RPMI7951 (cell line): ENCODE results near the gene PAPOLB. TPM values are rescaled to one million over a fixed set of nuclear protein-coding genes. Genes with fewer than 3 reads are reported as not detected.
A peak's percentile ranks its signal among the peaks of the same experiment; 100 is the strongest.

ENCODE experiments used
- DNase-seq: peaks from one replicate; pipeline ENCODE4 v3.0.0-alpha.2; 2012; ENCODE audit warnings: low read depth
- total RNA-seq: library from RNA; depleted of rRNA; stranded (reverse); fragments of >200 nt; shearing (Covaris generic); gene quantifications from 2 replicates; pipeline ENCODE4 v1.2.3, GENCODE V29; 2014

The PAPOLB gene
- total RNA-seq, 1 experiment from 2014 or later: not detected

GRCh38 chr7:4842319-4843064 is 19.3 kb downstream of the PAPOLB start:
- no peak for DNase-seq

- no peak for DNase-seq
These were observed 20.0 kb downstream of the PAPOLB start for GRCh38 chr7:4841836-4842235.

- DNase-seq: no peak
These were observed 20.6 kb downstream of the PAPOLB start for GRCh38 chr7:4841007-4841784.

- no peak for DNase-seq
These were observed 21.7 kb downstream of the PAPOLB start for GRCh38 chr7:4840079-4840501.

- DNase-seq: no peak
These were observed 23.1 kb downstream of the PAPOLB start for GRCh38 chr7:4838626-4839334.

- DNase-seq: no peak
These were observed 23.8 kb downstream of the PAPOLB start for GRCh38 chr7:4837803-4838625.

- DNase-seq: no peak
These were observed 24.6 kb downstream of the PAPOLB start for GRCh38 chr7:4837041-4837802.

GRCh38 chr7:4836206-4836661 is 25.6 kb downstream of the PAPOLB start:
- no peak for DNase-seq

GRCh38 chr7:4835398-4836205 is 26.2 kb downstream of the PAPOLB start:
- no peak for DNase-seq

GRCh38 chr7:4834601-4835397 is 27.0 kb downstream of the PAPOLB start:
- no peak for DNase-seq

- no peak for DNase-seq
These were observed 27.9 kb downstream of the PAPOLB start for GRCh38 chr7:4833691-4834600.

- no peak for DNase-seq
These were observed 28.7 kb downstream of the PAPOLB start for GRCh38 chr7:4833176-4833575.

- DNase-seq: no peak
These were observed 29.1 kb downstream of the PAPOLB start for GRCh38 chr7:4832711-4833110.

GRCh38 chr7:4831723-4832495 is 29.9 kb downstream of the PAPOLB start:
- DNase-seq: no peak

GRCh38 chr7:4830176-4830575 is 31.7 kb downstream of the PAPOLB start:
- DNase-seq: peak; percentile 31

- no peak for DNase-seq
These were observed 33.0 kb downstream of the PAPOLB start for GRCh38 chr7:4828720-4829383.

GRCh38 chr7:4825081-4825480 is 36.7 kb downstream of the PAPOLB start:
- DNase-seq: no peak
